ENCODE data around the gene WHRN.
A peak's percentile ranks its signal among the peaks of the same experiment; 100 is the strongest.

Gene WHRN

DNA sequence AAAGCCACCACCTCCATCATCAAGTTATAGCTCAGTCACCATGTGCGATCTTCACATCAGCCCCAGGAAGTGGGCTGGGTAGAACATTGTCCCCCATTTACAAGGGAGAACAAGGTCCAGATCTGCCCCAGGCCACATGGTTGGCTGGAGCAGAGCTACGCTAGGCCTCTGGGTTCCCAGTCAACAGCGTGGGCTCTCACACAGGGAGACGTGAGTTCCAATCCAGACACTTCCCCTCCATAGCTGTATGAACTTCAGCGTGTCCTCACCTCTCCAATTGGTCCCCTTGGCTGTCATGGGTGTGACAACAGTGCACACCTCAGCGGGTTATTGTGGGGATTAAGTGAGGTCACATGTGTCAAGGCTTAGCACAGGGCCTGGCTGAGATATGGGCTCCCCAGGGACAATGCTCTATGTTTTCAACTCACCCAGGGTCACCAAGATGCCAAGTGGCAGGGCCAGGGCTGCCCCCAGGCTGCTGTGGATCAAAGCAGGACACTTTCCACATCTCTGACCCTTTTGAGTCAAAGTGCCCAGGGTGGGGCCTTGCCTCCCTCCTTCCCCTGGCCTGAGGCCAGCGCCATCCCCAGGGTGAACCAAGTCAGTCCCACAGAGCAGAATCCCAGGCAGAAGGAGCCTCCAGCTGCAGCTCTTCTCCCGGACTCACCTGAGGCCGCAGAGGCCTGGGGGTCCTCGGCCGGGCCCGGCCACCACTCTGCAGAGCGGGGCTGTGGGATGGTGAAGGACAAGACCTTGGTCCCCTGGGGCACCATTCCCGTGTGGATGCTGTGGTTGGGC lies 137.3 kb downstream of the WHRN start:
- no peak for TF ChIP-seq EZH2 (IDR thresholded peaks at IDR 0.05)
- TF ChIP-seq FOXP2 (optimal IDR thresholded peaks at IDR 0.05; ENCODE audit: control extremely low read depth, extremely low read length, insufficient read depth), result no peak
- TF ChIP-seq POLR2AphosphoS5 (IDR thresholded peaks at IDR 0.05; ENCODE audit: borderline replicate concordance, low read depth, low read length), result no peak
- no peak for DNase-seq (ENCODE audit: low read depth, low spot score)
- H3K36me3 ChIP-seq (ENCODE audit: insufficient read depth, low read length), result peaks cover 45% of the 10 kb centered on the region
- H3K9ac ChIP-seq (ENCODE audit: insufficient read length), result no peak overlapping the region
- H3K27ac ChIP-seq, result no peak overlapping the region
- H3K4me3 ChIP-seq, result no peak overlapping the region
- no peaks in the 10 kb centered on the region for H3K9me3 ChIP-seq (ENCODE audit: low read depth, low read length)

DNA sequence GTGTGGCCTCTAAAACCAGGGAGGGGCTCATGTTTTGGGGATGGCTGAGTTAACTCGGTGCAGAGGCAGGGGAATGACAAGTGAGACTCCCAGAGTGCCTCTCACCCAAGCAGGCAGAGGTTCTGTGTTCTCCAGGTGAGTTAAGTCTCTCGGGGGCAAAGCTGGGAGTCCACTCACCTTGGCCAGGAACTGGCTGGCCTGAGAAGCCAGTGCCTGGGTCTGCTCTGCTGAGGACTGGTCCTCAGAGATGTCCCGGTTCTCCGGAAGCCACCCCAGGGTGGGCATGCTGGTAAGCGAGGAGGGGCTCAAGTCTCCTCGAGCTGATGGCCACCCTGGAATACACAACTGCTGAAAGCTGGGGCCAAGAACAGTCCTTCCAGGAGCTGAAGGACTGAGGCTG lies 137.9 kb downstream of the WHRN start:
- no peak overlapping the region for H3K9ac ChIP-seq (ENCODE audit: insufficient read length)
- H3K4me3 ChIP-seq, result no peak overlapping the region
- no peak for DNase-seq (ENCODE audit: low read depth, low spot score)
- no peaks in the 10 kb centered on the region for H3K9me3 ChIP-seq (ENCODE audit: low read depth, low read length)
- TF ChIP-seq FOXP2 (optimal IDR thresholded peaks at IDR 0.05; ENCODE audit: control extremely low read depth, extremely low read length, insufficient read depth), result no peak
- no peak for TF ChIP-seq POLR2AphosphoS5 (IDR thresholded peaks at IDR 0.05; ENCODE audit: borderline replicate concordance, low read depth, low read length)
- no peak for TF ChIP-seq EZH2 (IDR thresholded peaks at IDR 0.05)
- H3K27ac ChIP-seq, result peak overlapping the region; percentile 89
- H3K36me3 ChIP-seq (ENCODE audit: insufficient read depth, low read length), result peaks cover 48% of the 10 kb centered on the region

DNA sequence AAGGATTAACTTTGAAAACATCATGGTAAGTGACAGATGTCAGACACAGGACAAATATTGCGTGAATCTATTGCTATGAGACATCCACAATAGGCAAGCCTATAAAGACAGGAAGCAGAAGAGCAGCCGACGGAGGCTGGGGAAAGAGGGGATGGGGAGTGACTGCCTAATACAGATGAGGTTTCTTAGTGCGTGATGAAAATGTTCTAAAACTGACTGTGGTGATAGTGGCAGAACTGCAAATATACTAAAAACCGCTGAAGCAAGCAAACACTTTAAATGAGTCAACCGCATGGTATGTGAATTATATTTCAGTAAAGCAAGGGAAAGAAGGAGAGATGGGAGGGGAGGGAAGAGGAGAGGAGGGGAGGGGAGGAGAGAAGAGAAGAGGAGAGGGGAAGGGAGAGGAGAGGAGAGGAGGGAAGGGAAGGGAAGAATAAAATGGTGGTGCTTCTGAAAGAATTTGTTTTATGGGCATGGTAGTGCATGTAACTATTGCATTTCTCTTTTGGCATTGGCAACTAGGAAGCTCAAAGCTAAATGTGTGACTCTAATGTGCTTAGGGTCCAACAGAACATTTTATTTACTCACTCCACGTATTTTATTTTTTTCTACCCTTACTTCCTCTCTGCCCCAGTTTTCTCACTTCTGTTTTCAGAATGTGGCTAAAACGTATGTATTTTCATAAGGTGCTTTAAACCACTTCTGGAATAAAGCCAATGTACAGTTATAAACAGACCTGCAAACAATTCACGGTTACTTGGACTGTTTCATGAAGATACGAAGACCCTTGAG lies 138.7 kb downstream of the WHRN start:
- TF ChIP-seq POLR2AphosphoS5 (IDR thresholded peaks at IDR 0.05; ENCODE audit: borderline replicate concordance, low read depth, low read length) (no peak), FOXP2 (optimal IDR thresholded peaks at IDR 0.05; ENCODE audit: control extremely low read depth, extremely low read length, insufficient read depth) (no peak)
- H3K9me3 ChIP-seq (ENCODE audit: low read depth, low read length), result no peaks in the 10 kb centered on the region
- peak overlapping the region; percentile 6; the same call in 1 of the 2 replicates for H3K4me3 ChIP-seq
- no peak overlapping the region for H3K9ac ChIP-seq (ENCODE audit: insufficient read length)
- H3K36me3 ChIP-seq (ENCODE audit: insufficient read depth, low read length), result peaks cover 57% of the 10 kb centered on the region
- DNase-seq (ENCODE audit: low read depth, low spot score), result peak; percentile 89
- peak overlapping the region; percentile 89 for H3K27ac ChIP-seq

DNA sequence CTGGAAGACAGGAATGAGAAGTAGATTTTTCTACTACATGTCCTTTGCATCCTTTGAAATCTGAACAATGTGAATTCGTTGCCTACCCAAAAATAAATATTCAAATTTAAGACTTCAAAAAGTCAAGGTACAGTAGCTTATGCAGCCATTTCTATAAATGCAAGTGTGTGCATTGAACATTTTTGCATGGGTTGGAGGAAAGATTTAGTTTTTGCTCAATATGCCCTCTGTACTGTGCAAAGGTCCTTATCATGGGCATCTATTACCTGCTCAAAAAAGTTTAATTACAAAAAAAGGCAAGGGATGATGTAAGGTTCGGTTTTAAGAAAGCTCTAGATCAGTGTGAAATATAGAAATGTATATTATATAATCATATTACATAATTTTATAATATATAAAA lies 140.1 kb downstream of the WHRN start:
- Histone ChIP-seq H3K9ac (ENCODE audit: insufficient read length) (no peak overlapping the region), H3K4me3 (no peak overlapping the region), H3K36me3 (ENCODE audit: insufficient read depth, low read length) (peaks cover 70% of the 10 kb centered on the region), H3K27ac (no peak overlapping the region), H3K9me3 (ENCODE audit: low read depth, low read length) (no peaks in the 10 kb centered on the region)
- DNase-seq (ENCODE audit: low read depth, low spot score), result no peak
- TF ChIP-seq POLR2AphosphoS5 (IDR thresholded peaks at IDR 0.05; ENCODE audit: borderline replicate concordance, low read depth, low read length), result no peak
- TF ChIP-seq FOXP2 (optimal IDR thresholded peaks at IDR 0.05; ENCODE audit: control extremely low read depth, extremely low read length, insufficient read depth), result no peak
- TF ChIP-seq EZH2 (IDR thresholded peaks at IDR 0.05), result no peak

DNA sequence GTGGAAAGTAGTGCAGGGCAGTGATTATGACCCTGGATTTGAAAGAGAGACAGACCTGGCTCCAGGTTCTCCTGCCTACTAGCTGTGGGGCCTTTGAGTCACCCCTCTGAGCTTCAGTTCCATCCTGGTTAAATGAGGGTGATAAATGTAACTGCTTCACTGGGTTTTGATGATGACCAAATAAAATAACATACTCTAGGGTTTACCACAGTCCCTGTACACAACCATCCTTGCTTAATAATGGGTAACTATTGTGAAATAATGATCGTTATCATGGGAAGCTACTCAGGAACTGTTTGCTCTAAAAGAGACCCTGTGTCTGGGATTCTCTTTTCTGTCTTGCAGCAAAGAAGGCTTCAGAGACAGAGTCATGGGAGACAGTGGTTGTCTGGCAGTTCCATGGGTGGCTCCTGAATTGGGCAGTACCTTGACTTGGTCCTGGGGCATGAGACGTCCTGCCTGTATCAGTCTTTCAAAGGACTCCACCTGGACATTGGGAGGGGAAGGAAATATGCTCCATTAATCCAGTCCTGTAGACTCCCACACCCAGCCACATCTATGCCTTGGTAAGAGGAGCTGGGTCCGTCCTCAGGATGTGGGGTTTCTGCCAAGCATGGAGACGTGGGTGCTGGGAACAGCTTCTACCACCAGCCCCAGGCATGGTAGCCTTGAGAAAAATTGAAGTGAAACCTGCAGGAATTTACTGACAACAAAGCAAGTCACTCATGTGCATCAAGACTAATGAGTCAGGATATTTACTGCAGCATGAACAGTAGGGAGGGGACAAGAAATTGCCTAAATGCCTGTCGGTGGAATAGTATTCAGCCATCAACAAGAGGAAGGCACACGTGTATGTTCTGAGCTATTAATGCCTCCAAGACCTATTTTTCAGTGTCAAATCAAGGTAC lies 140.9 kb downstream of the WHRN start:
- peak overlapping the region; percentile 48; the same call in 1 of the 2 replicates for H3K27ac ChIP-seq
- peak; percentile 80 for DNase-seq (ENCODE audit: low read depth, low spot score)
- TF ChIP-seq FOXP2 (optimal IDR thresholded peaks at IDR 0.05; ENCODE audit: control extremely low read depth, extremely low read length, insufficient read depth) (peak; percentile 49), POLR2AphosphoS5 (IDR thresholded peaks at IDR 0.05; ENCODE audit: borderline replicate concordance, low read depth, low read length) (no peak)
- no peaks in the 10 kb centered on the region for H3K9me3 ChIP-seq (ENCODE audit: low read depth, low read length)
- peaks cover 75% of the 10 kb centered on the region for H3K36me3 ChIP-seq (ENCODE audit: insufficient read depth, low read length)
- H3K9ac ChIP-seq (ENCODE audit: insufficient read length), result no peak overlapping the region
- no peak overlapping the region for H3K4me3 ChIP-seq

DNA sequence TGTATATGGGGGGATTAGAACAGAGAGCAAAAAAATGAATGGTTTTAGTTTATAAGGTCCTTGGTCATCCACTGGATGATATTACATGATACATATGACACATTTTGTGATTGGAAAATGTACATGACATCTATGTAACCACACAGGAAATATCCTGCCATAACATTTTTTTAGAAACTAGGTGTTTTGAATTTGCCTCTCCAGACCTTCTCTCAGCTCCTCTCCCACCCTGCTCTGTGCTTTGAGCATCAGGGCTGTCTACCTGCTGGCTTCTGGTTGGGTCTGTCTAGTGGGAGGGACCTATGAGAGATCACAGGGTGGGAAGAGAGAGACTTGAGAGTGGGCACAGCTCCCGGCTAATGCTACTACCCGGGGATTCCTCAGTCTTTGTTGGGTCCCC lies 141.8 kb downstream of the WHRN start:
- no peak overlapping the region for H3K4me3 ChIP-seq
- H3K27ac ChIP-seq, result no peak overlapping the region
- no peak overlapping the region for H3K9ac ChIP-seq (ENCODE audit: insufficient read length)
- DNase-seq (ENCODE audit: low read depth, low spot score), result no peak
- H3K36me3 ChIP-seq (ENCODE audit: insufficient read depth, low read length), result peaks cover 79% of the 10 kb centered on the region
- no peak for TF ChIP-seq EZH2 (IDR thresholded peaks at IDR 0.05)
- no peak for TF ChIP-seq POLR2AphosphoS5 (IDR thresholded peaks at IDR 0.05; ENCODE audit: borderline replicate concordance, low read depth, low read length)
- TF ChIP-seq FOXP2 (optimal IDR thresholded peaks at IDR 0.05; ENCODE audit: control extremely low read depth, extremely low read length, insufficient read depth), result no peak
- no peaks in the 10 kb centered on the region for H3K9me3 ChIP-seq (ENCODE audit: low read depth, low read length)

DNA sequence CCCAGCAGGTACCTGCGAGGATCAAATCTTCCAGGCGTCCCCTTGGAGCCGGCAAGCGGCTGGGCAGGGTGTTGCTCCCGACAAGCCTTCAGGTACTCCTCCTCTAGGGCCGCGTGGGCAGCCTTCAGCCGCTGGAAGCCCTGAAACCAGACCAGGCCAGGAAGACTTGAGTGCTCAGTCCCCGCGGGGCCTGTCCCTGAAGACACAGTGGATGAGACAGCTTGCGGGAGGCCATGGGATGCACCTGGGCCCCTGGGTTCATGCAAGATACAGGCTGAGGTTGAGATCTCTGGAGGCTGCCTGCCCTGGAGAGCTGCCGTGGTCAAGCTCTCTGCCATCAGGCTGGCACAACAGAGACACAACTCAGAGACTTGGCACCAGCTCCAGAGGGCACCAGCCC lies 142.9 kb downstream of the WHRN start:
- H3K36me3 ChIP-seq (ENCODE audit: insufficient read depth, low read length), result peaks cover 77% of the 10 kb centered on the region
- TF ChIP-seq FOXP2 (optimal IDR thresholded peaks at IDR 0.05; ENCODE audit: control extremely low read depth, extremely low read length, insufficient read depth) (no peak), EZH2 (IDR thresholded peaks at IDR 0.05) (no peak), POLR2AphosphoS5 (IDR thresholded peaks at IDR 0.05; ENCODE audit: borderline replicate concordance, low read depth, low read length) (no peak)
- H3K27ac ChIP-seq, result no peak overlapping the region
- H3K9me3 ChIP-seq (ENCODE audit: low read depth, low read length), result no peaks in the 10 kb centered on the region
- H3K4me3 ChIP-seq, result no peak overlapping the region
- DNase-seq (ENCODE audit: low read depth, low spot score), result no peak
- H3K9ac ChIP-seq (ENCODE audit: insufficient read length), result no peak overlapping the region

DNA sequence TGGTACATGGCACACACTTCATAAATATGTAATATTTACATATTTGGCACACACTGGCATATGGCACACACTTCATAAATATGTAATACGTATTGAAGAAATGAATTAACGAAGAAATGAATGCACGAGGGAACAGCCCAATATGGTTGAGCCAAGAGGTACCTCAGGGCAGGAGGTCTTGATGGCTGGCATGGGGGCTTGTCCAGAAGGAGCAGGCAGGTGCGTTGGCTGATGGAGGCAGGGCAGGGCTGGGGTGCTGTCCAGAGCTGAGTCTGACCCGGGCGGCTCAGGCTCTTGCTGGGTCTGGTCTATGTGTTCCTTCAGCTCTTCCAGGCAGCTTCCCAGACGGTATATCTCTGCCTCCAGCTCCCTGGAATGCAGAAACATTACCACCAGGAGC lies 143.7 kb downstream of the WHRN start:
- peaks cover 82% of the 10 kb centered on the region for H3K36me3 ChIP-seq (ENCODE audit: insufficient read depth, low read length)
- no peaks in the 10 kb centered on the region for H3K9me3 ChIP-seq (ENCODE audit: low read depth, low read length)
- TF ChIP-seq POLR2AphosphoS5 (IDR thresholded peaks at IDR 0.05; ENCODE audit: borderline replicate concordance, low read depth, low read length) (no peak), EZH2 (IDR thresholded peaks at IDR 0.05) (no peak), FOXP2 (optimal IDR thresholded peaks at IDR 0.05; ENCODE audit: control extremely low read depth, extremely low read length, insufficient read depth) (no peak)
- H3K9ac ChIP-seq (ENCODE audit: insufficient read length), result no peak overlapping the region
- no peak overlapping the region for H3K4me3 ChIP-seq
- H3K27ac ChIP-seq, result no peak overlapping the region
- no peak for DNase-seq (ENCODE audit: low read depth, low spot score)

Data from SK-N-MC (cell line).